ENCODE measurements around the gene KHSRP. TPM values are rescaled to one million over a fixed set of nuclear protein-coding genes. Genes with fewer than 3 reads are reported as not detected.

The KHSRP gene
- total and polyA plus RNA-seq, 7 donors, result 63.9 to 232 (median 94.6) TPM

GRCh38 chr19:6467384-6467783 is 42.8 kb upstream of the KHSRP start:
- Histone ChIP-seq H3K27ac (no peak overlapping the region), H3K36me3 (no peaks in the 10 kb centered on the region), H3K4me3 (no peak overlapping the region), H3K9me3 (no peaks in the 10 kb centered on the region), H3K4me1 (peaks cover 0 to 8% (median 3%) of the 10 kb centered on the region in 4 donors), H3K27me3 (peaks cover 10 to 25% (median 18%) of the 10 kb centered on the region in 3 donors)
- DNase-seq, result no peak
- 83 to 91% methylated on average over 8 of the region's 8 CpGs for WGBS, 2 donors
- no peak for TF ChIP-seq EP300 (IDR thresholded peaks at IDR 0.05)
- no peak for TF ChIP-seq CTCF (IDR thresholded peaks at IDR 0.05)
- no peak for TF ChIP-seq POLR2A (IDR thresholded peaks at IDR 0.05)
- TF ChIP-seq POLR2AphosphoS5 (IDR thresholded peaks at IDR 0.05), result no peak
- intact Hi-C loops (cut with DNase I), result no loop called here

GRCh38 chr19:6466526-6467248 is 42.1 kb upstream of the KHSRP start:
- intact Hi-C loops (cut with DNase I), result no loop called here
- TF ChIP-seq POLR2AphosphoS5 (IDR thresholded peaks at IDR 0.05) (no peak), CTCF (IDR thresholded peaks at IDR 0.05) (no peak), POLR2A (IDR thresholded peaks at IDR 0.05) (no peak), EP300 (IDR thresholded peaks at IDR 0.05) (no peak)

GRCh38 chr19:6465663-6466062 is 41.1 kb upstream of the KHSRP start:
- no peak overlapping the region for H3K4me3 ChIP-seq
- 89 to 93% methylated on average over 8 of the region's 8 CpGs for WGBS, 2 donors
- intact Hi-C loops (cut with DNase I), result no loop called here
- DNase-seq, result no peak
- peaks cover 0 to 10% (median 4%) of the 10 kb centered on the region in 4 donors for H3K4me1 ChIP-seq
- no peaks in the 10 kb centered on the region for H3K36me3 ChIP-seq
- no peak for TF ChIP-seq EP300 (IDR thresholded peaks at IDR 0.05)
- no peak for TF ChIP-seq POLR2A (IDR thresholded peaks at IDR 0.05)
- TF ChIP-seq POLR2AphosphoS5 (IDR thresholded peaks at IDR 0.05), result no peak
- no peak for TF ChIP-seq CTCF (IDR thresholded peaks at IDR 0.05)
- H3K9me3 ChIP-seq, result no peaks in the 10 kb centered on the region
- H3K27ac ChIP-seq, result no peak overlapping the region
- H3K27me3 ChIP-seq, result peaks cover 10 to 25% (median 18%) of the 10 kb centered on the region in 3 donors

More at GRCh38 chr19:6466526-6467248, 42.1 kb upstream of the KHSRP start:
- Histone ChIP-seq H3K27me3 (peaks cover 10 to 25% (median 18%) of the 10 kb centered on the region in 3 donors), H3K4me1 (peaks cover 0 to 8% (median 3%) of the 10 kb centered on the region in 4 donors), H3K9me3 (no peaks in the 10 kb centered on the region), H3K27ac (no peak overlapping the region), H3K36me3 (no peaks in the 10 kb centered on the region), H3K4me3 (no peak overlapping the region)
- WGBS, 2 donors, result 91 to 93% methylated on average over 21 of the region's 21 CpGs
- no peak for DNase-seq

GRCh38 chr19:6465006-6465405 is 40.4 kb upstream of the KHSRP start:
- peaks cover 0 to 14% (median 6%) of the 10 kb centered on the region in 4 donors for H3K4me1 ChIP-seq
- H3K36me3 ChIP-seq, result no peaks in the 10 kb centered on the region
- 11 to 50% methylated on average over 9 of the region's 9 CpGs for WGBS, 2 donors
- peak overlapping the region in 1 of 4 donors; percentile 16 for H3K4me3 ChIP-seq
- H3K9me3 ChIP-seq, result no peaks in the 10 kb centered on the region
- no peak overlapping the region for H3K27ac ChIP-seq
- intact Hi-C loops (cut with DNase I), result no loop called here
- no peak for TF ChIP-seq EP300 (IDR thresholded peaks at IDR 0.05)
- TF ChIP-seq POLR2A (IDR thresholded peaks at IDR 0.05), result no peak
- TF ChIP-seq CTCF (IDR thresholded peaks at IDR 0.05), result no peak
- TF ChIP-seq POLR2AphosphoS5 (IDR thresholded peaks at IDR 0.05), result no peak
- peaks cover 10 to 25% (median 18%) of the 10 kb centered on the region in 3 donors for H3K27me3 ChIP-seq
- DNase-seq, result no peak
